HCT116 (cell line): ENCODE data around the gene TENM3. TPM values are rescaled to one million over a fixed set of nuclear protein-coding genes. Genes with fewer than 3 reads are reported as not detected.

Experiments used
- ATAC-seq: fragments of 200-7000 bp; cut with Tn5 transposase; 2 replicates; pipeline ENCODE4 v1.9.1; 2020; ENCODE audit warnings: mild to moderate bottlenecking, moderate library complexity
- BruUV-seq: library from RNA; stranded (reverse); fragments of 400-500 nt; replicated peaks from 2 replicates; lab custom pipeline; 2021; lab: Mats Ljungman, UMichigan
- CTCF ChIA-PET: fragments of 300-600 bp; sonication (Branson Sonifier 250); formaldehyde crosslinking; loops from one replicate; lab custom pipeline; 2021; ENCODE audit warnings: antibody characterized with exemption; lab: Charles Lee
- POLR2A ChIA-PET: fragments of 300-600, 350-600 bp; sonication (Branson Sonifier 250); formaldehyde crosslinking; loops from one replicate; lab custom pipeline; 2021; ENCODE audit warnings: antibody characterized with exemption; lab: Charles Lee
- RAD21 ChIA-PET, 2 experiments: fragments of 300-600 bp; sonication (Branson Sonifier 250); formaldehyde crosslinking; loops; one replicate each; lab custom pipeline; 2023; ENCODE audit warnings: low total read pairs in 2 of 2; ENCODE audit not compliant: uncharacterized antibody in 2 of 2, unreplicated experiment in 2 of 2, low non-redundant PET in 1 of 2; lab: Charles Lee
- DNase-seq: peaks from one replicate; pipeline ENCODE4 v3.0.0-alpha.2; 2010; ENCODE audit warnings: low read depth, low spot score
- H2AFZ ChIP-seq: fragments of 200-600 bp; shearing (Covaris generic), sonication (generic); 2 replicates; pipeline ENCODE4 v1.6.1; 2017; ENCODE audit warnings: low read depth, mixed run types, mixed read lengths, antibody characterized with exemption, low read length; ENCODE audit not compliant: poor library complexity, severe bottlenecking
- H3K27ac ChIP-seq: 2 replicates; pipeline ENCODE4 v1.5.1; 2012; ENCODE audit warnings: low read depth, low read length
- H3K27me3 ChIP-seq: fragments of 200-600 bp; sonication (generic); 2 replicates; pipeline ENCODE4 v1.6.1; 2016; ENCODE audit warnings: mixed run types, low read length, mixed read lengths; ENCODE audit not compliant: insufficient read depth
- H3K36me3 ChIP-seq, 2 experiments: fragments of 200-500 bp in 1 of 2; fragments of 200-600 bp in 1 of 2; sonication (Bioruptor generic) in 1 of 2; sonication (generic) in 1 of 2; 2 replicates each; pipeline versions ENCODE4 v1.5.1 to v1.6.1; 2014 to 2016; ENCODE audit warnings: low read length in 2 of 2, inconsistent platforms in 1 of 2, mixed read lengths in 1 of 2, mixed run types in 1 of 2; ENCODE audit not compliant: insufficient read depth in 2 of 2, control insufficient read depth in 1 of 2
- H3K4me1 ChIP-seq, 2 experiments: fragments of 200-600 bp in 1 of 2; sonication (generic) in 1 of 2; 2 replicates each; pipeline versions ENCODE4 v1.5.1 to v1.6.1; 2012 to 2017; ENCODE audit warnings: low read length in 2 of 2, inconsistent platforms in 1 of 2, mild to moderate bottlenecking in 1 of 2, mixed read lengths in 1 of 2, mixed run types in 1 of 2, moderate library complexity in 1 of 2; ENCODE audit not compliant: insufficient read depth in 2 of 2, control insufficient read depth in 1 of 2
- H3K4me2 ChIP-seq: fragments of 200-600 bp; sonication (generic); 2 replicates; pipeline ENCODE4 v1.6.1; 2017; ENCODE audit warnings: mixed run types, low read length, mixed read lengths
- H3K4me3 ChIP-seq, 2 experiments: fragments of 200-600 bp in 1 of 2; sonication (generic) in 1 of 2; replicated peaks in 1 of 2; 2 replicates each; pipeline ENCODE4 v1.5.1; 2011 to 2016; ENCODE audit warnings: low read length in 2 of 2, control low read depth in 1 of 2, low read depth in 1 of 2, mild to moderate bottlenecking in 1 of 2, mixed read lengths in 1 of 2, mixed run types in 1 of 2
- H3K79me2 ChIP-seq: fragments of 200-600 bp; sonication (generic); 2 replicates; pipeline ENCODE4 v1.6.1; 2017; ENCODE audit warnings: mild to moderate bottlenecking, mixed run types, low read length, moderate library complexity, mixed read lengths; ENCODE audit not compliant: insufficient read depth
- H3K9ac ChIP-seq: fragments of 200-600 bp; sonication (generic); 2 replicates; pipeline ENCODE4 v1.6.1; 2016; ENCODE audit warnings: low read length, mixed read lengths
- H3K9me2 ChIP-seq: fragments of 200-600 bp; sonication (generic), shearing (Covaris generic); 2 replicates; pipeline ENCODE4 v1.6.1; 2017; ENCODE audit warnings: mixed run types, mild to moderate bottlenecking, moderate library complexity; ENCODE audit not compliant: insufficient read depth
- H3K9me3 ChIP-seq, 2 experiments: fragments of 200-500 bp in 1 of 2; fragments of 200-600 bp in 1 of 2; sonication (Bioruptor generic) in 1 of 2; sonication (generic) in 1 of 2; 2 replicates each; pipeline ENCODE4 v1.6.1; 2014 to 2017; ENCODE audit warnings: low read length in 2 of 2, mixed read lengths in 2 of 2, inconsistent platforms in 1 of 2, low read depth in 1 of 2, mild to moderate bottlenecking in 1 of 2, mixed run types in 1 of 2, moderate library complexity in 1 of 2; ENCODE audit not compliant: control insufficient read depth in 1 of 2, insufficient read depth in 1 of 2
- H4K20me1 ChIP-seq: fragments of 200-600 bp; sonication (generic), shearing (Covaris generic); 2 replicates; pipeline ENCODE4 v1.6.1; 2017; ENCODE audit warnings: mixed run types, mild to moderate bottlenecking, moderate library complexity; ENCODE audit not compliant: insufficient read depth
- CEBPB ChIP-seq: IDR thresholded peaks from 2 replicates; pipeline ENCODE4 v1.6.1; 2012; ENCODE audit warnings: low read depth
- CTCF ChIP-seq, 3 experiments: fragments of 200-600 bp in 1 of 3; sonication (generic) in 1 of 3; IDR thresholded peaks in 2 of 3; conservative IDR thresholded peaks in 1 of 3; 2 replicates each; pipeline ENCODE4 v1.5.1; 2012 to 2017; ENCODE audit warnings: low read depth in 2 of 3, low read length in 2 of 3, antibody characterized with exemption in 1 of 3, borderline replicate concordance in 1 of 3, control low read depth in 1 of 3, mild to moderate bottlenecking in 1 of 3, mixed read lengths in 1 of 3, mixed run types in 1 of 3, moderate library complexity in 1 of 3; ENCODE audit not compliant: insufficient read depth in 1 of 3
- EZH2 ChIP-seq: fragments of 200-600 bp; sonication (generic); IDR thresholded peaks from 2 replicates; pipeline ENCODE4 v1.6.1; 2017; ENCODE audit warnings: antibody characterized with exemption, mixed run types
- MAX ChIP-seq: IDR thresholded peaks from 2 replicates; pipeline ENCODE4 v1.6.1; 2012
- POLR2A ChIP-seq: IDR thresholded peaks from 2 replicates; pipeline ENCODE4 v1.7.0; 2011; ENCODE audit warnings: borderline replicate concordance; ENCODE audit not compliant: insufficient read depth, insufficient read length; ENCODE audit errors: extremely low read depth
- REST ChIP-seq: IDR thresholded peaks from 2 replicates; pipeline ENCODE4 v1.6.1; 2012; ENCODE audit warnings: low read depth
- ZFX ChIP-seq: fragments of 450-650 bp; IDR thresholded peaks from 2 replicates; pipeline ENCODE4 v1.6.1; 2017
- intact Hi-C: fragments of 100-400 bp; cut with micrococcal nuclease; formaldehyde crosslinking; loops from 2 replicates; pipeline ENCODE4 v1.10.0; 2022
- total RNA-seq: library from RNA; stranded (reverse); gene quantifications from one replicate; pipeline ENCODE4 v1.2.1, GENCODE V29; 2021; ENCODE audit not compliant: unreplicated experiment

Gene TENM3
- total RNA-seq, 1 experiment from 2014 or later = 0.54 TPM

- Histone ChIP-seq H3K4me3 (no peak overlapping the region), H3K27ac (no peak overlapping the region), H3K9me3 (no peaks in the 10 kb centered on the region), H3K4me2 (no peak overlapping the region), H2AFZ (no peak overlapping the region), H3K9ac (no peak overlapping the region), H3K27me3 (peaks cover 10% of the 10 kb centered on the region; the same call in 1 of the 2 replicates), H3K36me3 (no peaks in the 10 kb centered on the region), H4K20me1 (no peaks in the 10 kb centered on the region), H3K79me2 (no peaks in the 10 kb centered on the region), H3K9me2 (no peaks in the 10 kb centered on the region), H3K4me1 (no peaks in the 10 kb centered on the region)
- ATAC-seq (no peak; the same call in 1 of the 2 replicates), DNase-seq (no peak)
- no TSS peak for BruUV-seq
- ChIA-PET RAD21 (no interaction called here), CTCF (no interaction called here), POLR2A (no interaction called here)
- intact Hi-C loops = no loop called here
- TF ChIP-seq CEBPB (no peak), CTCF (IDR thresholded peaks at IDR 0.05 in 2 of 3, conservative IDR thresholded peaks at IDR 0.05 in 1 of 3; ENCODE audit: borderline replicate concordance in 1 of 3, insufficient read depth in 1 of 3, low read depth in 2 of 3, low read length in 2 of 3) (no peak), EZH2 (no peak), ZFX (no peak), POLR2A (no peak), REST (no peak), MAX (no peak)
These were observed 589.3 kb downstream of the TENM3 start for GRCh38 chr4:182832352-182833120.
